GM21381 (cell line): ENCODE results near the gene G2E3.
"Not testable (repeated sequence)": the region's sequence is repeated elsewhere in the genome, so short reads cannot be mapped to it uniquely, and the experiment has no call there.

Experiments
- ATAC-seq: cut with Tn5 transposase; IDR thresholded peaks from one replicate; pipeline ENCODE4 v1.9.1; 2021; ENCODE audit warnings: mild to moderate bottlenecking, moderate library complexity; ENCODE audit not compliant: unreplicated experiment

G2E3 gene

DNA sequence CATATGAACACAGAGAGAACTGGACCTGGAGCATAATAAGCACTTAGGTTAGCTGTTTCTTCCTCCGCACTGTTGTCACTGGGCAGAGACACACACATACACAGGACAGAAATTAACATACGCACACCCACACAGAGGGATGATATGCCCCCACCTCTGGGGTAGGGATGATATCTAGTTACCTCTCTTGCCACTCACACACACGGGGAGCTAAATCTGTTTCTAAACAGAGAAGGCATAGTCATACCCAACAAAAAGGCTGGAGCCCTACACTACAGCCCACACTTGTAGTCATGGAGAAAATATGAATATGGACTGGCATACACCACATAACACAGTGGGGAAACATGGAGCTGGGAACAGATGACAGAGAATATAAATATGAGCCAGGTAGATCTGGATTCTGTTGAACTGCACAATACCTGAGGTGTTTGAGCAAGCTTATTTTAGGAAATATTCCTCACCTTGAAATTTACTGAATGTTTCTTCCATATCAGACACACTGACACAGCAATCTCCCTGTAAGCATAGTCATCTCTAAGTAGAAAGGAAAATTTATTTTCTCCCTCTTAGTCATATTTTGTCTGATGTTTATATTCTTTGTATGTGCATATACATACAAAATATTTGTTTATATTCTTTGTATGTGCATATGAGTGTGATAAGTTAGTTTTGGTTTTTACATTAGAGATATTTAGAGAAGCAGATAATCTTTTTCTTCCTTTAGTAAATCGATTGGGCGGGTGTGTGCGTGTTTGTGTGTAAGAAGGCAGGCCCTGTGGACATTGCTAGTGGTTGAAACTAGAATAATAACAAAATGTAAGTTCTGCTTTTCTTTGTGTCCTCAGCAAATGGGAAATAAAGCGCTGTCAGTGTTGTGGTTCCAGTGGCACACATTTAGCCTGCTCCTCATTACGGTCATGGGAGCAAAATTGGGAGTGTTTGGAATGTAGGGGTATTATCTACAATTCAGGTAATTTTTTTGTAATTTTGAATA lies 42.3 kb downstream of the G2E3 start:
- no peak for ATAC-seq

DNA sequence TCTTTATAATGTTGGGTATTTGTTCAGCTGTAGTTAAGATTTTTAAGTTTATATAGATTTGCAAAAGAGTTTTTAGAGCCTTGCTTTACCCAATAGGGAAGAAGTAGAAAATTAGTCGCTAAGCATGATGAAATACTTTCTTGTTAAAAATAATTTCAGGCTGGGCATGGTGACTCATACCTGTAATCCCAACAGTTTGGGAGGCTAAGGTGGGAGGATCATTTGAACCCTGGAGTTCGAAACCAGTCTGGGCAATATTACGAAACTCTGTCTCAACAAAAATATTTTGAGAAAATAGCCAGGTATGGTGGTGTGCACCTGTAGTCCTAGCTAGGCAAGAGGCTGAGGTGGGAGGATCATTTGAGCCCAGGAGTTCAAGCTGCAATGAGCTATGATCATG lies 44.4 kb downstream of the G2E3 start:
- ATAC-seq, result no peak

DNA sequence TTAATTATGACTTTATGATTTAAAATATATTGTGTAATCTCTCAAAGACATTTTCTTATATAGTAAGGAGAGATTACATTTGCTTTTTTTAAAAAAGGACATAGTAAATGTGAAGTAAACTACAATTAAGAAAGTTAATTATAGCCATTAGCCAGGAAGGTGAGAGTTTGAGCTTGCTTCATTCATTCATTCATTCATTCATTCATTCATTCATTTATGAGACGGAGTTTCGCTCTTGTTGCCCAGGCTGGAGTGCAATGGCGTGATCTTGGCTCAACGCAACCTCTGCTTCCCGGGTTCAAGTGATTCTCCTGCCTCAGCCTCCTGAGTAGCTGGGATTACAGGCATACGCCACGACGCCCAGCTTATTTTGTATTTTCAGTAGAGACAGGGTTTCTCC lies 45.7 kb downstream of the G2E3 start:
- not testable (repeated sequence) for ATAC-seq

DNA sequence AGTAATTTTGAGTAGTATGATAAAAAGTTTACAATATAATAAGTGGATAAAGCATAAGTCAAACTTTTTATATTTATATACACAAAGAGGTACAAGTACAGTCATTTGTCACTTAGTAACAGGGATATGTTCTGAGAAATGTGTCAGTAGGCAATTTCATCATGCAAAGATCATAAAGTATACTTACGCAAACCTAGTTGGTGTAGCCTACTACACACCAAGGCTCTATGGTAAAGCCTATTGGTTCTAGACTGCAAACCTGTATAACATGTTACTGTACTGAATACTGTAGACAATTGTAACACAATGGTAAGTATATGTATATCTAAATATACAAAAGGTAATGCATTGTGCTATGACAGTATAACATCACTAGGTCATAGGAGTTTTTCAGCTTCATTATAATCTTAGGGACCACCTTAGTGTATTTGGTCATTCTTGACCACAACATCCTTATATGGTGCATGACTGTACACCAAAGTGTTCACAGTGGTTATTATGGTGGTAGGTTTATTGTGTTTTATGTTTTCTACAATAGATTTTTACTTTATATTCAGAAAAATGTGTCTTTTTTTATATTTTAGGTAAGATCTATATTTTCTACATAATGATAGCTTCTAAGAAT lies 48.3 kb downstream of the G2E3 start:
- no peak for ATAC-seq

DNA sequence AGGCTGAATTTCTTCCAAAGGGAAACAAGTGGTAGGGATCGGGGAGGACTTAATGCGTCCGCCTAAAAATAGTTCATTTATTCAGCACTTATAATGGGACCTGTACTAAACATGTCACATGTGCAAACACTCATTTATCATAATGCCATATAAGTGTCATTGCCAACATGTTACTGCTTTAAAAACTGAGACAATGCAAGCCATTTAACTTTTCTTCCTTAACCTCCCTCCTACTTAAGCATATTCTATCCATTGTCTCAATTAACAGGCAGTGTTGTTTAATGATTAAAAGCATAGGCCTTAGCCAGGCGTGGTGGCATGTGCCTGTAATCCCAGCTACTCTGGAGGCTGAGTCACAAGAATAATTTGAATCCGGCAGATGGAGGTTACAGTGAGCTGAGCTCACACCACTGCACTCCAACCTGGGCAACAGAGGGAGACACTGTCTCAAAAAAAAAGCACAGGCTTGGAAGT lies 49.6 kb downstream of the G2E3 start:
- no peak for ATAC-seq

DNA sequence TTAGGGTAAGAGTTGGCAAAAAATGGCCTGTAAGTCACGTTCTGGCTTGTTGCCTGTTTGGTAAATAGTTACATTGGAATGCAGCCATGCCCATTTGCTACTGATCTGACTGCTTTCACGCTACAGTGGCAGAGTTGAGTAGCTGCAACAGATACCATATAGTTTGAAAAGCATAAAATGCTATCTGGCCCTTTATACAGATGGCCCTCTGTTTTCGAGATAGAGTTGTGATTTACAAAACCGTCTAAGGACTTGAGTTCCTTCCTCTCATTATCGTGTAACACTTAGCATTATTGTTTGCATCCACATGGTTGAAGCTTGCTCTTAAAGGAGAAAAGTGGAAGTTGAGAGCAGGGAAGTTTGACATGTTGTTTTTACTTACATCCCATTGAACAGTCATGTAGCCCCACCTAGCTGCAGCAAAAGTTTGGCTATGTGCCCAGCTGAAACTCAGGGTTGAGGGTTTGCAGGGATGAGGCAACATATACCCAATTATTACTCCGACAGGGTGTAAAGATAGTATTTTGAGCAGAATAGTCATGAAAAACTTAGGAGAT lies 51.9 kb downstream of the G2E3 start:
- ATAC-seq, result no peak

DNA sequence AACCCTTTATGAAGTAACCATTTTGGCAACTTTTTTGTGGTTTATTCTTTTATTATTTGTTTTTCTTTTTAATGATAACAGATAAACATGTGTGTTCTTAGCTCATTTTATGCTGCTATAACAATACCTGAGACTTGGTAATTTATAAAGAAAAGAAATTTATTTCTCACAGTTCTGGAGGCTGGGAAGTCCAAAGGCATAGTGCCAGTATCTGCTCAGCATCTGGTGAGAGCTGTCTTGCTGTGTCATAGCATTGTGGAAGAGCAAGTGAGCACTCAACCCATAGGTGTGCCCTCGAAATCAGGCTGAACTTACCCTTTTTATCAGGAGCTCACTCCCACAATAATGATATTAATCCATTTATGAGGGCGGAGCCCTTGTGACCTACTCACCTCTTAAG lies 55.2 kb downstream of the G2E3 start:
- no peak for ATAC-seq

DNA sequence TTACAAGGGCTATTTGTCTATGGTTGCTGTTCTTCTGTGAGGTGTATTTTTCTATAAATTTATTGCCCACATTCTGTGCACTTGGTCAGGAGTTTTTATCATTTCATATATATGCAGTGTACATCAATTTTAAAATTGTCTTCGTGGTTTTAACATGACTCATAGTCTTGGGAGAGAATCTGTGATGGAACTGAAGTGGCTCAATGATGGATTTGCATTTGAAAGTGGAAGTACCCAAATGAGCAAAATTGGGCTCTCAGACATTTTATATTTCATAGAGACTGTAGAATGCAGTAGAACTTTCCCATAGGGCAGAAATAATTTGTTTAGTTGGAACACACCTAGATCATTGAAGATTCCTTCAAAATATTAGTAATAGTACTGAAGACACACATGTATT lies 61.2 kb downstream of the G2E3 start:
- ATAC-seq, result peak; percentile 34

DNA sequence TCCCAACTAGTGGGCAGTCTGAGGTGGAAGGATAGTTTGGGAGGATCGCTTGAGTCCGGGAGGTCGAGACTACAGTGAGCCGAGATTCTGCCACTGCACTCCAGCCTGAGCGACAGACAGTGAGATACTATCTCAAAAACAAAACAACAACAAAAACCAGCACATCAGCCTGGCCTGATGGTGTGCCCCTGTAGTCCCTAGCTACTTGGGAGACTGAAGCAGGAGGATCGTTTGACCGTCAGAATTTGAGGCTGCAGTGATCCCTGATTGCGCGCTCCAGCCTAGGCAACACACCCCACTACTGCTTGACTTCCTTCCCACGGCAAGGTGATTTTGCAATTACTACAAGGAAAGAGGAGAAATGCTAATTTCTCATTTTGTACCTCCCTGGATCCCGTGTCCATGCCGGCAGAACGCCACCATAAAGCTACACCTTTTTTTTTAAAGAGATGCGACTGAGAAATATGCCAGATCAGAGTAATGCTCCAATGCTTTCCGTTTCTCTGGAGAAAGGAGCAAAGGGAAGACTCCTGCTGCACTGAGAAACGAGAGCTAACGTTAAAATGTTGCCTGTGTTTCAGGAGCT lies 62.5 kb downstream of the G2E3 start:
- ATAC-seq, result peak; percentile 5

DNA sequence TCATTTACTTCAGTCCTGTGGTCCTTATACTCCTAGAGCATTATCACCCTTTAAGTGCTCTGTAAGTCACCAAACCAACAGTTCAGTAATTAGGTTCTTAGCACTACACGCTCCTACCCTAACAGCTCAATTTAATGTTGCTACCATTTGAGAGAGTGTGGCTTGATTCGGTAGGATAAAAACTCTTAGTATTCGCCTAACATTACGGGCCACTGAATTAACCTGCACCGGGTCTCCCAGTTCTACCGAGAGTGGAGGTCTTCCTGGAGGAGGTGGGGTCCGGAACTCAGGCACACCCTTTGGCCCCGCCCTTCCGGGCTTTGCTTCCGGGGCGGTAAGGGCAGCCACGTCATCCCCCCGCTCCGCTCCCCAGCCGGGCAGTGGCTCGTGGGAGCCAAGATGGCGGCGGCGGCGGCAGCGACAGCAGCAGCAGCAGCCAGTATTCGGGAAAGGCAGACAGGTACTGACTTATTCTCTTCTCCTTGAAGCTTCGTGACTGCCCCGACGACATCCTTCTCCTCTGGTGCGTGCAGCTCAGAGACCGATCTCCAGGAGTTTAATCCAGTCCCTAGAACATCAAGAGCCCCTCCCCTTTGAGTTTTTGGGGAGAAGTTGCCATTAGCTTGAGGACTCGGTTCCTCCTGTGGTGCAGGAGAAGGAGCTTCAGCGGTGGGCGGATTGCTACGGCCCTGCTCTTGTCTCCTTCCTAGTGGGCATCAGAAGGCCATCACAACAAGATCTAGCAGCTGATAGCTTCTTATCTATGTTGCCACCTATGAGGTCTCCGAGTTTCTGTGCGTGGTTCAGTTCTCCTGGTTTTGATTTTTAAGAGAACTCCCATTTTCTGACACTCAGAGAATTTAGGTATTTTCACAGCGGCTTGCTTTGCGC lies 63.2 kb downstream of the G2E3 start, which contains the start of gene SCFD1:
SCFD1 (plus strand) TSS at position 380 of the 891 bp plus-strand sequence; CDS start at position 400, 20 bp downstream.
- peak; percentile 92 for ATAC-seq

DNA sequence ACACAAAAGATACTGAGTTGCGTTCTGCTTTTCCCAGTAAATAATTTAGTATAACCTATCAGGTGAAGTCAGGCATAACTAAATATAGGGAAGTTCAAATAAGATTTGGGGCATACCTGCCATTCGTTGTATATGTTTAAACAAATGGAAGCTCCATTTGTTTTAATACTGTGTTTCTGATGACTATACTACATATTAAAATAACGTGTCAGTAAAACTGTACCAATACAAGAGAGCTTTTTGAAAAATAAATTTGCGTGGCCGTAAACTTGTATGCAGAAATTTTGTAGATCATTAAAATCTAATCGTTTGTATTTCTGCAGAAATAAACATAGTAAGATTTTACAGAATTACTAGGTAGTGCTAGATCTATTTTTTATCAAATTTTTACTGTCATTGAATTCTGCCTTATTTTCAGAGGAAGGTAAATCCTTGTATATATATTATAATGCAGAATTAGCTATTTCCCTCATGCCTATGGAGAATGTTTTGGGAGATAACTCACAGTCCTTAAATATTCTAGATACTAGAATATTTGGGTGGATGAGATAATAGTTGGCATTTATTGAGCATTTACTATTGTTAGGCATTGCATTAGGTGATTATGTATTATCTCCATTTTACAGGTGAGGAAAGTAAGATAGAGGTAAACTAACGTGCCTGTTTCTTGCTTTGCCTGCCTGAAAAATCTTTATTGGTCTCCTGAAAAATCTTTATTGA lies 64.6 kb downstream of the G2E3 start:
- ATAC-seq, result no peak

DNA sequence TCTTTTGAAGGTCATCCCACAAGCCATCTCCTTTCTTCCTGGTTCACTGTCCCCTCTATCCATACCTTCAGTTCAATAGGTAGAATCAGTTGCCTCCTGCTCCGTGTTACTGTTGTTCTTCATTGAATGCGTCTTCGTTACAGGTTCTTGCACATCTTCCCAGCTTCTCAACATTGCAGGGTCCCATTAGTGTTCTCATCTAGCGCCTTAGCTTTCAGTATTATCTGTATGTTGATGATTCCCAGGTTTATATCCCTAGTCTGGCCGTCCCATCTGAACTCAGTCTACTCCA lies 65.1 kb downstream of the G2E3 start:
- no peak for ATAC-seq

DNA sequence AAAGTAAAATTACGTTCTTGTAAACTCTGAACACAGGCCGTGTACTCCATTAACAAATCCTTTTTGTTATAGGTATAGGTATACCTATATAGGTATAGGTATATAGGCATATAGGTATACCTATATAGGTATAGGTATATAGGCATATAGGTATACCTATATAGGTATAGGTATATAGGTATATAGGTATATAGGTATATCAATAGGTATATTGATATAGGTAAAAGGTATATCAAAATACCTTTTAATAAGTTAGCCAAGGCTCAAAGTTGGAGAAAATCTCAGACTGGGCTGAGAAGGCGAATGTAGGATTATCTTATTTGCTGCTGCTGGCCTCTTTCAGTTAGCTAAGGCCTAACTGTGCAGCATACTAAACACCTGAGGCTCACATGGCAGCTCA lies 66.6 kb downstream of the G2E3 start:
- ATAC-seq, result no peak

DNA sequence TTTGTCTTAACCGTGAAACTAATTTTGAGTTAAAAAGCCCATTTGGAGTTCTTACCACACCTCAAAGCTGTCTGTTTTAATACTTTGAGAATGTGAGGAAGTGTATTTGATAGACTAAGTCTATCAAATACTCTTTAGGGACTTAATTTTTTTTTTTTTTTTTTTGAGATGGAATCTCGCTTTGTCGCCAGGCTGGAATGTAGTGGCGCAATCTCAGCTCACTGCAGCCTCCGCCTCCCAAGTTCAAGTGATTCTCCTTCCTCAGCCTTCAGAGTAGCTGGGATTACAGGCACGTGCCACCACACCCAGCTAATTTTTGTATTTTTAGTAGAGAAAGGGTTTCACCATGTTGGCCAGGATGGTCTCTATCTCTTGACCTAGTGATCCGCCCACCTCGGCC lies 70.5 kb downstream of the G2E3 start:
- ATAC-seq, result not testable (repeated sequence)

DNA sequence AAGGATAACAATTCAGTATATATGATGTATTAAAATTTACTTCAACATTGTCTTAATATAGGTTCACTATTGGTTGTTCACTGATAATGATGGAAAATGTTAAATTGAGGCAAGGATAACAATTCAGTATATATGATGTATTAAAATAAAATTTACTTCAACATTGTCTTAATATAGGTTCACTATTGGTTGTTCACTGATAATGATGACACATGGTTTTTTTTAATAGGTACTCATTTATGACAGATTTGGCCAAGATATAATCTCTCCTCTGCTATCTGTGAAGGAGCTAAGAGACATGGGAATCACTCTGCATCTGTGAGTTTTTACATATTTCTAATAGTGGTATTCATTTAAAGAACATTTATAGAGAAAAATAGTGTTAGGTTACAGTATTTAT lies 71.3 kb downstream of the G2E3 start:
- ATAC-seq, result no peak

DNA sequence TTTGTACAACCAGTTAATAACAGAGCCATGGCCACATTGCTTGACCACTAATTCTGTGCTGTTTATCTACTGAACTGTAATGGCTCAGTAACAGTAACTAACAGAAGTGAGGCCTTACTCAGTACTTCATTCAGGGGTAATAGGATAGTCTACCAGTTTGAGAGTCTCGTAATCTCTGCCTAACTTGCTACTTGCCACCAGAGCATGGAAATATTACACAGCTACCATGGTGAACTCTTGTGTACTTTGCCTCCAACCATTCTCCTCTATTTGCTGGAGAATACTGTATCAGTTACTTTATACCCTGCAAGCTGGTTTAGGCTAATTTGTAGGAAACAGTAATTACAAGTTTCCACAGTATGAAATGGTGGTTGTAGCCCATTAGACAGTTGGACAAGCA lies 73.8 kb downstream of the G2E3 start:
- no peak for ATAC-seq

DNA sequence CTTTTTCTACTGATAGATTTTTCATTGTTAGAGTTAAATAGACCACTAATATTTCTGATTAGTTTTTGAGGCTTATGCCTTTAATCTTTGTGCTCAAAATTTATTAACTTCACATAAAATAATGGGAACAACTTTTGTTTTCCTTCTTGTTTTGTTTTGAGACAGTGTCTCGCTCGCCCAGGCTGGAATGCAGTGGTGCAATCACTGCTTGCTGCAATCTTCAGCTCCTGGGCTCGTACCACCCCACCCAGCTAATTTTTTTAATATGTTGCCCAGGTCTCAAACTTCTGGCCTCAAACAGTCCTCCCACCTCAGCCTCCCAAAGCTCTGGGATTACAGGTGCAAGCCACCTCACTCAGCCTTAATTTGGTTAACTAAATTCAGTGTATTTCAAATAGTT lies 80.0 kb downstream of the G2E3 start:
- ATAC-seq, result no peak

DNA sequence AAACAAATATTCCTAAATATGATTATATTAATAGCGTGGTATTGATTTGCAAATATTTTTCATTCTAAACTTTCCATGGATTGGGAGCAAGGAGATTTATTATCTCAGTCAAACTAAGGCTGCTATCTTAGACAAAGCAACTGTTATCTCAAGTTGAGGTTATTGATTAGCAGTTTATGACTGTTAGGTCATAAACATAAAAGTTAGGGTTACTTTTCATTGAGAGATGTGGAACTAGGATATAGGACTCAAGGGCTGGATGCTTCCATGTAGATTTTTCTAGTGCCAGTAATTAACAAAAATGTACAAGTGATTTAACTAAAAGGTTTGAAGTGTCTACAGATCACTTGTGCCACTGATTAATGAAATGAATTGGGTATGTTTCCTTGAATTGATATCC lies 82.2 kb downstream of the G2E3 start:
- no peak for ATAC-seq

DNA sequence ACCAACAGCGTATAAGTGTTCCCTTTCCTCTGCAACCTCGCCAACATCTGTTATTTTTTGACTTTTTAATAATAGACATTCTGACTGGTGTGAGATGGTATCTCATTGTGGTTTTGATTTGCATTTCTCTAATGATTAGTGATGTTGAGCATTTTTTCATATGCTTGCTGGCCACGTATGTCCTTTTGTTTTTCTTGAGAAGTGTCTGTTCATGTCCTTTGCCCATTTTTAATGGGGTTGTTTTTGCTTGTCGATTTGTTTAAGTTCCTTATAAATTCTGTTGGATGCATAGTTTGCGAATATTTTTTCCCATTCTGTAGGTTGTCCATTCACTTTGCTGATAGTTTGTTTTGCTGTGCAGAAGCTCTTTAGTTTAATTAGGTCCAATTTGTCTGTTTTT lies 85.5 kb downstream of the G2E3 start:
- ATAC-seq, result not testable (repeated sequence)

DNA sequence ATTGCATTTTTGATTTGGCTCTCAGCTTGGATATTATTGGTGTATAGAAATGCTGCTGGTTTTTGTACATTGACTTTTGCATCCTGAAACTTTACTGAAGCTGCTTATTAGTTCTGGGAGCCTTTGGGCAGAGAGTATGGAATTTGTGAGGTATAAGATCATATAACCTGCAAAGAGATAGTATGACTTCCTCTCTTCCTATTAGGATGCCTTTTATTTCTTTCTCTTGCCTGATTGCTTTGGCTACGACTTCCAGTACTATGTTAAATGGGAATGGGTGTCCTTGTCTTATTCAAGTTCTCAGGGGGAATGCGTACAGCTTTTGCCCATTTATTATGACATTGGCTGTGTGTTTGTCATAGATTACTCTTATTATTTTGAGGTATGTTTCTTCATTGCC lies 86.6 kb downstream of the G2E3 start:
- ATAC-seq, result no peak
